ENCODE results near the gene CMIP.
A peak's percentile ranks its signal among the peaks of the same experiment; 100 is the strongest.

The CMIP gene

DNA sequence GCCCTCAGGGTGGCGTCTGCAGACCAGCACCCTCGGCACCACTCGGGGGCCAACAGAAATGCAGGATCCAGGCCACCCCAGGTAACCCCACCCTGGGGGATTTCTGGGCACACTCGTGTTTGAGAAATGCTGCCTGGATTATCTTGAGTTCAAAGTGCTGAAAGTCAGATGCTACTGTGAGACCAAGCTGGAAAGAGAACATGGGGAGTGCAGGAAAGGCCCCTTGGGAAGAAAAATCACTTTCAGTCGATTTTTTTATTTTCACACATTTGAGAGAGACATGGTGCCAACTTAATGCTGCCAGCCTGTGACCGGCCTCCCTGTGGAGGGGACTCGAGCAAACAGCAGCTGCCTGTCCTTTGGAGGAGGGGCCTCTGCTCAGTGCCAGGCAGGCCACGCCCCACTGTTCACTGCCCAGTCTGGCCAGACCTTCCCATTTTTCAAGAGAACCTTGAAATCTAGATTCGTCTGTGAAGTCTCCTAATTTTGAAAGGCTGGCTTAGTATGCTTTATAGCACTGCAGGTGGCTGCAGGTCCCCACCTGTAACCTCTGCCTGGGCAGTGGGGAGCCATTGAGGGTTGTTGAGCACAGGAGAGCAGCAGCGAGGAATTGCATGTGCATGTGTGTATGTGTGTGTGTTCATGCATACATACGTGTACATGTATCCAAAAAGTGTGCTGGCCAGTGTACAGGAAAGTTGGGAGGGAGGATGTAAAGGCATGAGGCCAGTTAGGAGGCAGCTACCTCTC lies 263.8 kb downstream of the CMIP start:
- DNase-seq: peak; percentile 57

DNA sequence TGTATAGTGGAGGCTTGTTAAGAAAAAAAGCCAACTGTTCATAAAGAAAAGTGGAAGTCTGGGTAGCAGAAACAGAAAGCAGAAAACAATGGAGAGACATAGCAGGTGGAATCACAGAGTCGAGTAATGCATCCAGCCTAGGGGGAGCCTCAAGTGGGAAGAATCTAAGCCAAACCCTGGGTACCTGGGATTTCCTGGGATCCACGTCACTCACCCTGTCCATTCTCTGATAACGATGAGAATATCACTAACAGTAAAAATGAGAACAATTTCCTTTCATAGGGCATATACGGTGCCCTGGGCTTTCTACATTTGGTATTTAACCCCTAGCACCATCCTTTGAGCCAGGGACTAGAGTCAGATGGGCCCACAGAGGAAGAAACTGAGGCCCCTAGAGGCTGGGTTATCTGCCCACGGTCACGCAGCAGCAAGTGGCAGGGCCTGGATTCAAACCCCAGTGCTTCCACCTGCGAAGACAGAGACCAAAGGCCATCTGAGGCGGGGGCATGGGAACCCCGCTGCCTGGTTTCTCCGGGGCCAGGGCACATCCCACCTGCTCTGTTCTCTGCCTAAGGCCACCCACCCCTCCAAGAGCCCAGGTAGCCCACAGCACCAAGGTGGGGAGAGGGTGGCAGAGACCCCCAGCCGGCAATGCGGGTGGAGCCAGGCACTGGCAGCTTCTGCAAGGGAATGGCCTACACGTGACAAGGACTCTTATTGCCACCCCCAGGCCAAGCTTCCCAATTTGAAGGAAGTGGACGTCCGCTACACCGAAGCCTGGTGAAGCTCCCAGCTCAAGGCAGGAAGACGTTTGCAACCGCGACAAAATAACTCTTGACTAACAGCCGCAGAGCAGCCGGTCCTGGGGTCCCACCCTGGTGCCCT lies 264.6 kb downstream of the CMIP start:
- DNase-seq: no peak

DNA sequence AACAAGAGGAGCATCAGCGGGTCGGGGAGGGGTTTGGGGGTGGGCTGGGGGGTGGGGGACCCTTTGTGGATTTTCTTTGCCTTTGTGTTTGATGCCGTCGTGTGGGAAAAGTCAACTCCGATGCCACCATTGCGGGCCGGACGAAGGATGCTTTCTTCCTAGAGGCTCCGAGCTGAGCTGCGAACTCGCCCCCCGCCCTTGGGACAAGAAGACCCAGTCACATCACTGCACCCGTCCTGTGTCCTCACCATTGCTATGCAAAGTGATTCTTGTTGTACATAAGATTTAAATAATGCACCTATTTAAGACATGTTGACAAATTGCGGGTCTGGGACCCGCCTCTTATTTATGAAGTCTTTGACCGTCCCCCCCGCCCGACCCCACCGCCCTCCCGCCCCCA lies 265.4 kb downstream of the CMIP start:
- no peak for DNase-seq

DNA sequence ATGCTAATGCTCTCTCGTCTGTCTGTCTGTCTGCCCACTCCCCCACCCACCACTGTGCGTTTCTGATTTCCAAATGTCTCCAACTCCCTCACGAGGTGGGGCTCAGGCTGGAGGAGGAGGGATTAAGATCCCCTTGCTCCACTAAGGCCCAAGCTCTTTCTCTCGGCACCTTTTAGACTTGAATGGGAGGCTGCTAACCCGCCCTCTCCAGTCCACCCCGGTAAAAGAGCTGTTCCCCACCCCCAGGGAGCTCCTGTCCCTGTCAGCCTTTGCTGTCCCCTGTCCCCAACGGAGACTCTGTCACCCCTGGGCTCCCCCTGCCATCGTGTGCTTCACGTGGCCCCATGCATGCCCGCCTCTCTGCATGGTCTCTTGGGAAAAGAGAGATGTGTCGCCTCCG lies 266.0 kb downstream of the CMIP start:
- no peak for DNase-seq

DNA sequence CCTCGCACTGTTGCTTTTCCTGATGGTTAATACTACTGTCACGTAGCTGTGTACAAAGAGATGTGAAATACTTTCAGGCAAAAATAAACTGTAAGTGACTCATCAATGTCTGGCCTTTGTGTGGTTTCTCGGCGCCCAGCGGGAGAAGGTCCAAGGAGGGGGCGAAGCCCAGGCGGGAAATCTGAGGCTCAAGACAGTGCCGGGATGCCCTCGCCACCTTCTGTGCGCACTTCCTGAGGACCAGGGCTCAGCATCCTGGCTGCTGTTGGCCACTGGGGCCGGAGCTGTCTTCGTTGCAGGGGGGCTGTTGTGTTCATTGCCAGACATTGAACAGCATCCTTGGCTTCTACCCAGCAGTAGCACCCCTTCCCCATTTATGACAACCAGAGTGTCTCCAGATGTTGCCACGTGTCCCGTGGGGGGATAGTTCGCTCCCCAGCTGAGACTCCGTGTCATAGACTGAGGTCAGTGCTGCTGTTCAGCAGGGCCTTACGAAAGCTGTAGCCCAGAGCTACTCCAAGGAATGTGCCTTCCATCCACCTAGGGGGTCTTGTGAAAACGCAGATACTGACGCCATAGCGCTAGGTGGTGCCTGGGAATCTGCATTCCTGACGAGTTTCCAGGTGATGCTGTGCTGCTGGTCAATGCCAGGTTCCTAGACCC lies 267.2 kb downstream of the CMIP start:
- peak; percentile 49 for DNase-seq

DNA sequence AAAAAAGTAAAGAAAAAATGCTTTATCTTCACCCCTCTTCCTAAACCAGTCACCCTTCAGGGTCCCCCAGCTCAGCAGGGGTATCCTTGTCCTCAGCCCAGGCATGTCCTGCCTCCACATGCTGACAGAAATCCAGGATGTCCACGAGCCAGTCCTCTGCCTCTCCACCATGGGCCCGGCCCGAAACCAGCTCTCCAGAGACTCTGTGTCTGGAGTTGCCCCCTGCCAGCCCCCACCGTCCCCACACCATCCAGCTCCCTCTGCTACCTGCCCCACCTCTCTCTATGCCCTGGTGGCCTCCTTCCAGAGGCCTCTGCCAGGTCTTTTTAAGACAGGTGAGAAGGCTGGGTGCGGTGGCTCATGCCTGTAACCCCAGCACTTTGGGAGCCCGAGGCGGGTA lies 268.1 kb downstream of the CMIP start:
- DNase-seq: no peak

DNA sequence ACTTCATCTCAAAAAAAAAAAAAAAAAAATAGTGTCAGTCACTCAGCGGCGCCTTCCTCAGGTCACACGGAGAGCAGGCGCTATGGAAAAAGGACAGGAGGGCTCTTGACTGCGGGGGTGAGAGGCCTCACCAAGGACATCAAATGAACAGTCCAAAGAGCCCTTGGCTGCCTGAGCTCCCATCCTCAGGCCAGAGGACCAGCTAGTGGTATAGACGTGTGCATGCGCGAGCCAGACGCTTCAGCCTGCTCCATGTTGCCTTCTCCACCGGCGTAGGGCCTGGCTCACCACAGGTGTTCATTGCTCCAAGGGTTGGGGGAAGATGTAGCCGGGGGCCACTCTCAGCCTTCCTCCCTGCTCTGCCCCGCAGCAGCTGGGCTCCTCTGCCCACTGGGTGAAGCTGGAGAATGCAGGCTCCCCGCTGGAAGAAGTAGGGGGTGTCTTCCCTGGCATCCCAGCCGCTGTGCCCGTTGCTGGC lies 268.7 kb downstream of the CMIP start:
- DNase-seq: no peak

DNA sequence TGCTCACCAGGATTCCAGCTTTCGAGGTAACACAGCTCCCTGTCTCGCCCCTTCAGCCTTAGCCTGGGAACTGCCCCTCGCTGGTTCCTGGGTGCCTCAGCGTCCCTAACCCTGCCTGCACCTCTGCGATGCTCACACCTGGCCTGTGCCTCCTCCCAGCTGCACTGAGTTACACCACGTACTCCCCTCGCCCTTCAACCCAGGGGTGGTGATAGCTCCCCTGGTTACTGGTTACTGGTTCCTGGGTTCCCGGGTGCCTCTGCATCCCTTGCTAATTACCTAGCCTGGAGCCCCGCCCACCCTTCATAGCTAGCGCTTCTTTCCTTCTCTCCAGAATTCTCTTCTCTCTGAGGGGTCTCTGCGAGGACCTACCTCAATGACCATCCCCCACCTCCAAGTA lies 269.2 kb downstream of the CMIP start:
- DNase-seq: no peak

DNA sequence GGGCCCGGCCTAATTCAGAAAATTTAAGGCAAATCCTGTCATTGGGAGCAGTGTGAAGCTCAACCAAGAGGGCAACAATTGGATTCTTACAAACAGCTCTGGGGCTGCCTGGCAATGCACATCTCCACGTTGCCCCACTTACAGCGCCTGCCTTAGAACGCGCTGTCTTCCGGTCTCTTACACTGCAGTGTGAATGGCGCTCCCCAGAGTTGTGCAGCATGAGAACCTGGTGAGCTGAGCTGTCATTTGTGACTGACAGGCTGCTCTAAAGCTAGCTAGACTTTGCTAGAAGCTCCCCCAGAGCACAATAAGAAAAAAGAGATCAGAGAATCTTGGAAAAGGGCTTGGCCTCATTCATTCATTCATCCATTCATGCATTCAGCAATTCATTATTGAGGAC lies 270.0 kb downstream of the CMIP start:
- no peak for DNase-seq

DNA sequence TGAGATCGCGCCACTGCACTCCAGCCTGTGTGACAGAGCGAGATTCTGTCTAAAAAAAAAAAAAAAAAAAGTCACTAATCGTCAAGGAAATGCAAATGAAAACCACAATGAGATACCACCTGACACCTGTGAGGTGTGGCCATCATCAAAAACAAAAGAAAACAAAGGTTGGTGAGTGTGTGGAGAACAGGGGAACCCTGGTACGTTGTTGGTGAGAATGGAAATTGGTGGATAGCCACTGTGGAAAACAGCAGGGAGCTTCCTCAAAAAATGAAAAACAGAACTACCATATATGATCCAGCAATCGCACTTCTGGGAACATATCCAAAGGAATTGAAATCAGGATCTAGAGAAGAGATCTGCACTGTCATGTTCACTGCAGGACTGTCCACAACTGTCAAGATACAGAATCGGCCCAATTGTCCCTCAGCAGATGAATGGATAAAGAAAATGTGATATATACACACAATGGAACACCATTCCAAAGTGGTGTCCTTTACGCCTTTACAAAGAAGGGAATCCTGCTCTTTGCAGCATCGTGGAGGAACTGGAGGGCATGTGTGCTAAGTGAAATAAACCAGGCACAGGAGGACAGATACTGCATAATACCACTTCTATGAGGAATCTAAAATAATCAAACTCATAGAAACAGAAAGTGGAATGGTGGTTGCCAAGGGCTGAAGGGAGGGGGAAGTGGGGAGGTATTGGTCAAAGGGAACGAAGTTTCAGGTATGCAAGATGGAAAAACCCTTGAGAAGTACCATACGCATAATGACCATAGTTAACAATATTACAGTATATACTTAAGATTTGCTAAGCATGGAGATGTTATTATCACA lies 271.0 kb downstream of the CMIP start:
- DNase-seq: no peak

DNA sequence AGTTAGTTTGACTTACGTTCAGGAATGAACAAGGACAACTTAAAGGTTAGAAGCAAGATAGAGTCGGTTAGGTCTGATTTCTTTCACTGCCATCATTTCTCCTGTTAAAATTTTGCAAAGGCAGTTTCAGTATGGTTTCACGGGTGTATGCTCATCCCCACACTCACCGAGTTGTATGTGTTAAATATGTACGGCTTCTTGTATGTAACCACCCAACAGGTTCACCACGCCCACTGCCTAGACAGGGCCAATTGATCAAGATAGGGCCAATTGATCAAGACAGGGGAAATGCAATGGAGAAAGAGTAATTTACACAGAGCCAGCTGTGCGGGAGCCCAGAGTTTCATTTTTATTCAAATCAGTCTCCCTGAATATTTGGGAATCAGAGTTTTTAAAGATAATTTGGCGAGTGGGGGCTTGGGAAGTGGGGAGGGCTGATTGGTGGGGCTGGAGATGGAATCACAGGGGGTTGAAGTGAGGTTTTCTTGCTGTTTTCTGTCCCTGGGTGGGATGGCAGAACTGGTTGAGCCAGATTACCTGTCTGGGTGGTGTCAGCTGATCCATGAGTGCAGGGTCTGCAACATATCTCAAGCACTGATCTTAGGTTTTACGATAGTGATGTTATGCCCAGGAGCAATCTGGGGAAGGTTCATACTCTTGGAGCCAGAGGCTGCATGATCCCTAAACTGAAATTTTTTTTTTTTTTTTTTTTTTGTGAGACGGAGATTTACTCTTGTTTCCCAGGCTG lies 272.0 kb downstream of the CMIP start:
- no peak for DNase-seq

DNA sequence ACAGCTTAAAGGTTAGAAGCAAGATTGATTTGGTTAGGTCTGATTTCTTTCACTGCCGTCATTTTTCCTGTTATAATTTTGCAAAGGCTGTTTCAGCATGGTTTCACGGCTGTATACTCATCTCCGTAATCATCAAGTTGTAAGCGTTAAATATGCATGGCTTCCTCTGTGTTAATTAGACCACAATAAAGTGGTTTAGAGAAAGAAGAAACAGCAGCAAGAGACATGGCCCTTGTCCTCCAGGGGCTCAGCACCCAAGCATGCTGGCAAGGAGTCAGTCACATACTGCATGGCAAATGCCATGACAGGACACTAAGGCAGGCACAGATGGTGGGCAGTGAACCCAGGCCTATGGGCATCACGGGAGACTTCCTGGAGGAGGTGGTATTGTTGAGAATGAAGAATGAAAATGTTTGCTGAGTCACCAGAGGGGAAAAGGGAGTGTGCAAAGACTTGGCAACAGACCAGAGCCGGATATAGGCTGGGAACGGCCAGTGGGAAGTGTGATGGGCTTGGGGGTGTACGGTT lies 273.1 kb downstream of the CMIP start:
- DNase-seq: peak; percentile 9

DNA sequence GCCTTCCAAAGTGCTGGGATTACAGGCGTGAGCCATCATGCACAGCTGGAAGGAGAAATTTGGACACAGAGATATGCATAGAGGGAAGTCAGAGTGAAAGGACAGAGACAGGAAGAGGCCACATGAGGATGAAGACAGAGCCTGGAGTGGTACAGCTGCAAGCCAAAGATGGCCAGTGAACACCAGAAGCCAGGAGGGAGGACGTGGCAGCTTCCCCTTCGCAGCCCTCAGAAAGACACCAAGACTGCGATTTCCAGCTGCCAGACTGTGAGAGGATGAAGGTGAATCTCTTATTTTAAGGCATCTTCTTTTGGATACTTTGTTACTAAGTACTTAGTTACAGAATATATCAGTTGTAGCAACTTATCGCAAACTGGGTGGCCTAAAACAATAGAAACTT lies 274.0 kb downstream of the CMIP start:
- DNase-seq: peak; percentile 15

DNA sequence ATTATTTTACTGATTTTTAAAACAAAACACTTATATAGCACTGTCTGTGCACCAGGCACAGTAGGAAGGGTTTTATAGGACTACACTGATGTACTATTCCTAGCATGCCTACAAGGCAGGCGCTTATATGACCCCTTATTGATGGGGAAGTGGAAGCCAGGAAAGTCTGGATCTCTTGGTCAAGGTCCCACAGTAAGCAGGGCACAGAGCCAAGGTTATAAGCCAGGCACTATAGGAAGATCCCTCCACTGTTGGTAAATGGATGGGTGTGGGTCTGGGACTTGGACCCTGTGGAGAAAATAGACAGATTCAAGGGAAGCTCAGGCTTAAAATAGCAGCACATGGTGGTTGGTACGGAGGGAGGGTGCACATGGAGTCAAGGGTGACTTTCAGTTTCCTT lies 275.4 kb downstream of the CMIP start:
- DNase-seq: no peak

DNA sequence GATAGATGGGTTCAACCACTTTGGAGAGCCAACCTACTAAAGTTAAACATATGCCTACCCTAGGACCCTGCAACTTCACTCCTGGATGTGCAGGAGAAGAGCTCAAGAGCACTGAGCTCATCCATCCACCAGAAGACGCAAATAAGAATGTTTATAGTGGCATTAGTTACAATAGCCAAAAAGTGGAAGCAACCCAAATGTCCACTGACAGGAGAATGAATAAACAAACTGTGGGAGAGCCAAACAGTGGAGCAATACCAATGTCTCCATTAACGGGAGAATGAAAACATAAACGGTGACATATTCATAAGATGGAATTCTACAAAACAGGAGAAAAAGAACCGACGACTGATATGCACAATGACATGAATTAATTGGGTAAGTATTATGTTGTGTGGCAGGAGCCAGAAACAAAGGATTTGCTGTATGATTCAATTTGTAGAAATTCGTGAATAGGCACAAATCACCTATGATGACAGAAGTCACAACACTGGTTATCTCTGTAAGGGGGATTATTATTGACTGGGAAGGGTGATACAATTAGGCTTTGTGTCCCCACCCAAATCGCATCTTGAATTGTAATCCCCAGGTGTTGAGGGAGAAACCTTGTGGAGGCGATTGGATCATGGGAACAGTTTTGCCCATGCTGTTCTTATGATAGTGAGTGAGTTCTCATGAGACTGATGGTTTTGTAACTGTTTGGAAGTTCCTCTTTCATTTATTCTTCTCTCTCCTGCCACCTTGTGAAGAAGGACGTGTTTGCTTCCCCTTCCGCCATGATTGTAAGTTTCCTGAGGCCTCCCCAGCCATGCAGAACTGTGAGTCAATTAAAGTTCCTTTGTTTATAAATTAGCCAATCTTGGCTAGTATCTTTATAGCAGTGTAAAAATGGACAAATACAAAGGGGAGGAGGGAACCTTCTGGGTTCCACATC lies 276.6 kb downstream of the CMIP start:
- DNase-seq: no peak

DNA sequence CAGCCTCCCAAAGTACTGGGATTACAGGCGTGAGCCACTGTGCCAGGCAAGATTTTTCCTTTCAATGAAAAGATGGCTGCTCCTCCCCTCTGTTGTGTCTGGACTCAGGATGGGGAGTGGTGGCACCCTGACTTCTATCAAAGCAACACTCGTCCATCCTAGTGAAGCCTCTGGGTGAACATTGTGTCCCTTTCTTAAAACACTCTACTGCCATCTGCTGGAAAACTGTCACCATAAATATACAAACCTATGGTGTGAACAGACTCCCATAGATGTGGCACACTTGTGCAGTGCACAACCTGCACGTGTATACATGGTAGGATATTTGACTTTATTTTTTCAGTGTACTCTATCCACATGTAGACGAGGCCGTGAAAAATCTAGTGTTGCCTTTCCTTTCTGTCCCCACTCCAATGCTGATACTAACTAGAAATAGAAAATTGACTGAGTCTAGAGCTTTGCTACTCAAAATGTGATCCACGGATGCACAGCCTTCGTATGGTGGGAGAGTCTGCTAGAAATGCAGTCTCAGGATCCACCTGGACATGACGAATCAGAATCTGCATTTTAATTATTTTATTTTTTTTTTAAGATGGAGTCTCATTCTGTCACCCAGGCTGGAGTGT lies 278.6 kb downstream of the CMIP start:
- no peak for DNase-seq

DNA sequence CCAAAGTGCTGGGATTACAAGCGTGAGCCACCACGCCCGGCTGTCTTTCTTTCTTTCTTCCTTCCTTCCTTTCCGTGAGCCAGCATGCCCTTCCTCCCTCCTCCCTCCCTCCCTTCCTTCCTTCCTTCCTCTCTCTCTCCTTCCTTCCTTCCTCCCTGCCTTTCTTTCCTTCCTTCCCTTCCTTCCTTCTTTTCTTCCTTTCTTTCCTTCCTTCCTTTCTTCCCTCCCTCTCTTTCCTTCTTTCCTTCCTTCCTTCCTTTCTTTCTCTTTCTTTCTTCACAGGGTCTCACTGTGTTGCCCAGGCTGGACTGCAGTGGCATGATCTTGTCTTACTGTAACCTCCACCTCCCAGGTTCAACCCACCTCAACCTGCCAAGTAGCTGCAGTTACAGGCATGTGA lies 283.8 kb downstream of the CMIP start:
- DNase-seq: no peak

DNA sequence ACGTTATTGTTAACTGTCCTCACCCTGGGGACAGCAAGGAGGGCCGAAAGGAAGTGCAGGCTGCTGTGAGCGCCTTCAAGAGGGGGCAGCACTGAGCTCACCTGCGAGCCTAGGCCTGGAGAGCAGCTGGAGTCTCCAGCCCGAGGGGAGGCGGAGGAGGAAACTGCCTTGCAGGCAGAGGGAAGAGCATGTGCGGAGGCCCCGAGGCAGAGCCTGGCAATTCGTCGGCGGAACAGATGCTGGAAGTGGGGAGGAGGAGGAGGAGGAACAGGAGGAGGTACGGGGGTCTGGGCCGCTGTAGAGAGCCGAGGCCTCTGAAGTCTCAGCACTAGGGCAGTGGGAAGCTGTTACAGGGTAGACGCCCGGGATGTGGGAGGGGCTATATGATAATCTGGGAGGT lies 284.8 kb downstream of the CMIP start:
- DNase-seq: peak; percentile 32

DNA sequence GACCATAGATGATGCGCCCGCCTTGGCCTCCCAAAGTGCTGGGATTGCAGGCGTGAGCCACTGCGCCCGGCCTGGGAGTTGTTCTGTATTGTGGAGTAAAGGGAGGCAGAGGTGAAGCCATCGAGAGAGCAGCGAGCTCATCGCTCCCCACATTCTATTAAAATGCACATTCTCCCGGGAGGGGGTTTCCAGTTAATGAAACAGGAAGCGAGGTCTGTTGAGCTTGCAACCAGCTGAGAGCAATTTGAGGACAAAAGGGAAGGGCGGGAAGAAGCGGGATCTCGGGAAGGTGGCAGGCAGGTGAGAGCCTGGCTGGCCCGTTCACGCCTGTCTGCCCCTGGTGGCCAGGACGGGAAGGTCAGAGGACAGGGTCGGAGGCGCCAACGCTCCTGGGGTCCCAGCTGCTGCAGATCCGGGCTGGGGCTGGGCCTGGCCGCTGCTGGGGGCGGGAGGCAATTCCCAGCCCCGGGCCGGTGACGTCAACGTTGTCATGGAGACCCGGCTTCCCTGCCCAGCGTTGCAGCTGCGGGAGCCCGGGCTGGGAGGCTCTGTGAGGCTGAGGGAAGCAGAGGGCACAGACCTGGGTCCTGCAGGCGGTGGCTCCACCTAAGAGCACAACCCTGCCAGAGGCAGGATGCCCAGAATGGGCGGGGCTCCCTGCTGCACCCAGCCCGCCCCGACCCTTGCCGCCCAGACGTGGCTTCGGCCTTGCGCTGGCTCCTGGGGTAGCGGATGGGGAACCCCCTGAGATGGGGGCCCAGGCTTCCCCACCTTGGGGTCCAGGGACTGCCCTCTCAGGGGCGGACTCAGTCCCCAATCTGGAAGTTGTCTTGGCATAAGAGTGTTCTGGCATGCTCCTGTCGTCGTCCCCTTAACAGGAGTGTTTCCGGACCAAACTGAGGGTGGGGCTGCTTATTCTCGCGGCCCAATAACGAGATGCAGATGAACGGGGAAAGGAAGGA lies 285.8 kb downstream of the CMIP start:
- peak; percentile 93 for DNase-seq

Measured in right hindlimb (tissue), 1 donor.